D721Med (cell line): Measurements from ENCODE around the gene TENM4.

Experiments used
- DNase-seq: peaks from one replicate; pipeline ENCODE4 v3.0.0; 2011; ENCODE audit warnings: low spot score; ENCODE audit not compliant: insufficient read length
- FAIRE-seq: peaks from 2 replicates; lab custom pipeline; 2011; peaks lifted over from hg19 to GRCh38; lab: Jason Lieb, UNC
- CTCF ChIP-seq: IDR thresholded peaks from 2 replicates; pipeline ENCODE4 v1.5.1; 2012; ENCODE audit warnings: mild to moderate bottlenecking, control low read depth; ENCODE audit not compliant: insufficient read depth; ENCODE audit errors: missing control alignments

TENM4 gene

GRCh38 chr11:79291948-79292347 lies 148.9 kb downstream of the TENM4 start:
- FAIRE-seq (no peak), DNase-seq (no peak)
- no peak for TF ChIP-seq CTCF

GRCh38 chr11:79290761-79291160 lies 150.1 kb downstream of the TENM4 start:
- TF ChIP-seq CTCF, result no peak
- FAIRE-seq (no peak), DNase-seq (no peak)

DNA sequence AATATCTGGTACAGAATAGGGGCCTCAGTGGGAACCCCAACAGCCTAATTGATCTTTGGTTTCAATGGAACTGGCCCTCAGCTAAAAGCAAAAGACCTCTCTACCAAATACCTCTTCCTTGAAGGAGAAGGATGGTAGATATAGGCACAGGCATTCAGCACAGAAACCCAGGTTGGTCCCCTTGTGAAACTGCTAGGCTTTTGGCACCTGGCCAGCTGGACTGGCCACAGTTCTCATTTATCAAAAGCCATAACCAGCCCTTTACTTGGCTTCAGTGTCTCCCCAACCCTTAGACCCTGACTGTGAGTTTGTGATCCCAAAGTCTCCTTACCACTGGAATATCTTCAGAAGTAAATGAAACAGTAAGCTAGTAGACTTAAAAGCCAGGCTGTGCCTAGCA lies 152.9 kb downstream of the TENM4 start:
- TF ChIP-seq CTCF, result no peak
- FAIRE-seq (no peak), DNase-seq (no peak)

DNA sequence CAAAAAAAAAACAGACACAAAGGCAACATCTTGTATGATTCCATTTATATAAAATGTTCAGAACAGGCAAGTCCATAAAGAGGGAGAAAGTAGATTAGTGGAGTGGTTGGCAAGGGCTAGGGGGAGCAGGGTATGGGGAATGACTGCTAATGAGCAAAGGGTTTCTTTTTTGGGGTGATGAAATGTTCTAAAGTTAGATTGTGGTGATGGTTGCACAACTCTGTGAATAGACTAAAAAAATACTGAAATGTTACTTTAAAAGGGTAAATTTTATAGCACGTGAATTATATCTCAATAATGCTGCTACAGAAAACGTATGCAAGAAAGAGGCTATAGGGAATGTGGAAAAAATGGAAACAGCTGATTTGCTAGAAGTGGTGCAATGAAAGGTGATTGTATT lies 155.1 kb downstream of the TENM4 start:
- TF ChIP-seq CTCF, result no peak
- no peak for DNase-seq
- FAIRE-seq, result no peak

- DNase-seq (no peak), FAIRE-seq (no peak)
- no peak for TF ChIP-seq CTCF
Observed at GRCh38 chr11:79276736-79277325, 164.0 kb downstream of the TENM4 start.

- FAIRE-seq (no peak), DNase-seq (no peak)
- TF ChIP-seq CTCF, result no peak
Observed at GRCh38 chr11:79274636-79275331, 166.0 kb downstream of the TENM4 start.

DNA sequence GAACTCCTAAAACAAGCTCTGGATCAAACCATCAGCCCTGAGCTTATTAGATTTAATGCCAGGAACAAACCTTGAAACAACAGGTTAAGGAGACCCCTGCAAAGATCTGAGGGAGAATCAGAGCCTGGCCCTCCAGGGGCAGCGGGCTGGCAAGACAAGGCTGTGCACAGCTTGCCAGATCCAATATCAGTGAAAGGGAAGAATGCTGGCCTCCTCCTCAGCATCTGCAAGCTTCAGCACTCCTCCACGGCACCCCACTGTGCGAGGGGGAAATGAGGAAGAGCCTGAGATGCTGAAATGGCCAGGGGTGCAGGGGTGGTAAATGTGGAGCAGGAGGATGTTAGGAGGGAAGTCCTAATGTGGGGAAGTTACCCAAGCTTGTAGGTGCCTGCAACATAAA lies 167.0 kb downstream of the TENM4 start:
- TF ChIP-seq CTCF, result no peak
- FAIRE-seq, result no peak
- DNase-seq, result no peak
